ENCODE results near the gene RPS21.

GRCh38 chr20:62423326-62423706, 36.4 kb downstream of the RPS21 start:
- TF ChIP-seq CTCF (IDR thresholded peaks at IDR 0.05) (no peak), ZFX (IDR thresholded peaks at IDR 0.05; ENCODE audit: borderline replicate concordance) (no peak)
